Measurements from ENCODE around the gene GTSF1L.

The GTSF1L gene

GRCh38 chr20:43744966-43745730 is 18.3 kb upstream of the GTSF1L start:
- no peak for DNase-seq

GRCh38 chr20:43744151-43744611 is 17.4 kb upstream of the GTSF1L start:
- no peak for DNase-seq

GRCh38 chr20:43740642-43741041 is 13.8 kb upstream of the GTSF1L start:
- no peak for DNase-seq

GRCh38 chr20:43739148-43739749 is 12.4 kb upstream of the GTSF1L start:
- no peak for DNase-seq

- no peak for DNase-seq
These were observed 11.1 kb upstream of the GTSF1L start for GRCh38 chr20:43737925-43738324.

GRCh38 chr20:43736588-43737158 is 9.9 kb upstream of the GTSF1L start:
- peak; percentile 52 for DNase-seq

GRCh38 chr20:43731927-43732326 is 5.1 kb upstream of the GTSF1L start:
- no peak for DNase-seq

- no peak for DNase-seq
These were observed 4.7 kb upstream of the GTSF1L start for GRCh38 chr20:43731469-43731868.

- no peak for DNase-seq
These were observed 2.0 kb upstream of the GTSF1L start for GRCh38 chr20:43728686-43729255.

GRCh38 chr20:43727980-43728590 is 1.3 kb upstream of the GTSF1L start:
- peak; percentile 63 for DNase-seq

GRCh38 chr20:43726333-43726732 is 469 bp downstream of the GTSF1L start:
- DNase-seq, result no peak

- DNase-seq, result no peak
These were observed 1.1 kb downstream of the GTSF1L start for GRCh38 chr20:43725666-43726065.

- DNase-seq, result no peak
These were observed 2.4 kb downstream of the GTSF1L start for GRCh38 chr20:43724383-43724782.

GRCh38 chr20:43723735-43724134 is 3.1 kb downstream of the GTSF1L start:
- DNase-seq, result no peak

- DNase-seq, result no peak
These were observed 3.6 kb downstream of the GTSF1L start for GRCh38 chr20:43723186-43723585.

- peak; percentile 70 for DNase-seq
These were observed 4.7 kb downstream of the GTSF1L start for GRCh38 chr20:43722153-43722505.

- no peak for DNase-seq
These were observed 5.2 kb downstream of the GTSF1L start for GRCh38 chr20:43721429-43722152.

- no peak for DNase-seq
These were observed 5.7 kb downstream of the GTSF1L start for GRCh38 chr20:43721097-43721428.

GRCh38 chr20:43720007-43720406 is 6.8 kb downstream of the GTSF1L start:
- no peak for DNase-seq

- no peak for DNase-seq
These were observed 9.2 kb downstream of the GTSF1L start for GRCh38 chr20:43717616-43717995.

GRCh38 chr20:43716757-43717615 is 9.8 kb downstream of the GTSF1L start:
- no peak for DNase-seq

- no peak for DNase-seq
These were observed 10.7 kb downstream of the GTSF1L start for GRCh38 chr20:43716123-43716522.

Data from CD4-positive, alpha-beta T cell treated with Interleukin-4 for 4 hours (primary cell).